Measurements from ENCODE around the gene ATP8A1. TPM values are rescaled to one million over a fixed set of nuclear protein-coding genes. Genes with fewer than 3 reads are reported as not detected.

Gene ATP8A1
- total and polyA plus RNA-seq, 4 donors, result 0.65 to 15.9 (median 5.9) TPM

- no peaks in the 10 kb centered on the region for H3K27me3 ChIP-seq (ENCODE audit: control insufficient read depth in 4 of 4, insufficient read depth in 4 of 4, low read length in 3 of 4)
- no peaks in the 10 kb centered on the region for H3K36me3 ChIP-seq (ENCODE audit: control insufficient read depth in 4 of 4, insufficient read depth in 3 of 4, low read depth in 1 of 4, low read length in 3 of 4)
- no peak overlapping the region for H3K27ac ChIP-seq (ENCODE audit: low read depth in 1 of 2, low read length in 2 of 2)
- H3K9me3 ChIP-seq (ENCODE audit: control insufficient read depth in 4 of 4, low read length in 3 of 4), result no peaks in the 10 kb centered on the region
- no peak for DNase-seq (ENCODE audit: low spot score)
- H3K4me1 ChIP-seq (ENCODE audit: control insufficient read depth in 4 of 4, insufficient read depth in 4 of 4, low read length in 3 of 4), result no peaks in the 10 kb centered on the region
- TF ChIP-seq CTCF (IDR thresholded peaks at IDR 0.05; ENCODE audit: low read depth, low read length, missing input control) (no peak), TAF1 (conservative IDR thresholded peaks at IDR 0.05) (no peak), NR2F2 (IDR thresholded peaks at IDR 0.05) (no peak), ZBTB33 (IDR thresholded peaks at IDR 0.05) (no peak), HNF4A (conservative IDR thresholded peaks at IDR 0.05) (no peak), EGR1 (IDR thresholded peaks at IDR 0.05; ENCODE audit: low read depth in 2 of 2) (no peak), FOXA1 (IDR thresholded peaks at IDR 0.05) (no peak), RAD21 (IDR thresholded peaks at IDR 0.05) (no peak), FOXA2 (IDR thresholded peaks at IDR 0.05) (no peak), YY1 (IDR thresholded peaks at IDR 0.05) (no peak), GABPA (IDR thresholded peaks at IDR 0.05 in 1 of 2, conservative IDR thresholded peaks at IDR 0.05 in 1 of 2) (no peak), SP1 (IDR thresholded peaks at IDR 0.05) (no peak), MAX (IDR thresholded peaks at IDR 0.05) (no peak)
- H3K9ac ChIP-seq (ENCODE audit: low read depth in 1 of 2, low read length in 2 of 2), result no peak overlapping the region
- no peak overlapping the region for H3K4me3 ChIP-seq (ENCODE audit: low read depth in 1 of 3, low read length in 3 of 3)
Observed at GRCh38 chr4:42510225-42510624, 146.7 kb downstream of the ATP8A1 start.

- DNase-seq (ENCODE audit: low spot score), result no peak
- Histone ChIP-seq H3K4me1 (ENCODE audit: control insufficient read depth in 4 of 4, insufficient read depth in 4 of 4, low read length in 3 of 4) (no peaks in the 10 kb centered on the region), H3K27me3 (ENCODE audit: control insufficient read depth in 4 of 4, insufficient read depth in 4 of 4, low read length in 3 of 4) (no peaks in the 10 kb centered on the region), H3K4me3 (ENCODE audit: low read depth in 1 of 3, low read length in 3 of 3) (no peak overlapping the region), H3K9ac (ENCODE audit: low read depth in 1 of 2, low read length in 2 of 2) (no peak overlapping the region), H3K9me3 (ENCODE audit: control insufficient read depth in 4 of 4, low read length in 3 of 4) (no peaks in the 10 kb centered on the region), H3K27ac (ENCODE audit: low read depth in 1 of 2, low read length in 2 of 2) (no peak overlapping the region), H3K36me3 (ENCODE audit: control insufficient read depth in 4 of 4, insufficient read depth in 3 of 4, low read depth in 1 of 4, low read length in 3 of 4) (no peaks in the 10 kb centered on the region)
- WGBS, result 82% methylated on average over 6 of the region's 6 CpGs
- TF ChIP-seq CTCF (IDR thresholded peaks at IDR 0.05; ENCODE audit: low read depth, low read length, missing input control), result no peak
- TF ChIP-seq HNF4A (conservative IDR thresholded peaks at IDR 0.05), result no peak
- no peak for TF ChIP-seq HNF4G (IDR thresholded peaks at IDR 0.05)
- no peak for TF ChIP-seq YY1 (IDR thresholded peaks at IDR 0.05)
- no peak for TF ChIP-seq NR2F2 (IDR thresholded peaks at IDR 0.05)
- no peak for TF ChIP-seq EGR1 (IDR thresholded peaks at IDR 0.05; ENCODE audit: low read depth in 2 of 2)
- TF ChIP-seq REST (IDR thresholded peaks at IDR 0.05), result no peak
- no peak for TF ChIP-seq FOXA1 (IDR thresholded peaks at IDR 0.05)
- TF ChIP-seq JUND (IDR thresholded peaks at IDR 0.05), result no peak
- no peak for TF ChIP-seq ATF3 (IDR thresholded peaks at IDR 0.05)
- no peak for TF ChIP-seq RXRA (IDR thresholded peaks at IDR 0.05)
- TF ChIP-seq MAX (IDR thresholded peaks at IDR 0.05), result no peak
- no peak for TF ChIP-seq GABPA (IDR thresholded peaks at IDR 0.05 in 1 of 2, conservative IDR thresholded peaks at IDR 0.05 in 1 of 2)
- TF ChIP-seq RAD21 (IDR thresholded peaks at IDR 0.05), result no peak
- TF ChIP-seq ZBTB33 (IDR thresholded peaks at IDR 0.05), result no peak
- TF ChIP-seq TAF1 (conservative IDR thresholded peaks at IDR 0.05), result no peak
Observed at GRCh38 chr4:42501624-42502401, 155.1 kb downstream of the ATP8A1 start.
